HL-60 (cell line): ENCODE measurements around the gene SH3PXD2A.
"Not testable (repeated sequence)": the region's sequence is repeated elsewhere in the genome, so short reads cannot be mapped to it uniquely, and the experiment has no call there.

Experiments used
- CTCF ChIP-seq: IDR thresholded peaks from one replicate; pipeline ENCODE4 v1.5.1; 2011; ENCODE audit warnings: low read length, control low read depth, inconsistent platforms; ENCODE audit not compliant: insufficient read depth
- POLR2AphosphoS5 ChIP-seq: IDR thresholded peaks from 2 replicates; pipeline ENCODE4 v1.6.1; 2012; ENCODE audit warnings: low read depth
- REST ChIP-seq: IDR thresholded peaks from 2 replicates; pipeline ENCODE4 v1.6.1; 2012; ENCODE audit warnings: low read depth; ENCODE audit not compliant: insufficient replicate concordance
- SPI1 ChIP-seq: IDR thresholded peaks from 2 replicates; pipeline ENCODE4 v1.6.1; 2012; ENCODE audit warnings: low read depth, mild to moderate bottlenecking, borderline replicate concordance

GRCh38 chr10:103760233-103760632, 95.1 kb downstream of the SH3PXD2A start:
- not testable (repeated sequence) for TF ChIP-seq SPI1, CTCF, POLR2AphosphoS5, REST
